Osteocyte (in vitro differentiated cells): ENCODE measurements around the gene PRSS33. TPM values are rescaled to one million over a fixed set of nuclear protein-coding genes. Genes with fewer than 3 reads are reported as not detected.

Source experiments
- DNase-seq: peaks from one replicate; pipeline ENCODE4 v3.0.0; 2021; ENCODE audit warnings: mixed read lengths; ENCODE audit not compliant: unreplicated experiment; ENCODE audit errors: extremely low spot score
- H3K27ac Mint-ChIP-seq: one replicate; pipeline ENCODE4 v1.8.0; 2021; ENCODE audit warnings: mild to moderate bottlenecking, mixed read lengths; ENCODE audit not compliant: unreplicated experiment
- H3K27me3 Mint-ChIP-seq: one replicate; pipeline ENCODE4 v1.8.0; 2021; ENCODE audit warnings: mixed read lengths; ENCODE audit not compliant: unreplicated experiment
- H3K36me3 Mint-ChIP-seq: one replicate; pipeline ENCODE4 v1.8.0; 2021; ENCODE audit warnings: mixed read lengths; ENCODE audit not compliant: unreplicated experiment
- H3K4me1 Mint-ChIP-seq: one replicate; pipeline ENCODE4 v1.8.0; 2021; ENCODE audit warnings: mixed read lengths; ENCODE audit not compliant: unreplicated experiment
- H3K4me3 Mint-ChIP-seq: one replicate; pipeline ENCODE4 v1.8.0; 2021; ENCODE audit warnings: mild to moderate bottlenecking, moderate library complexity, mixed read lengths; ENCODE audit not compliant: unreplicated experiment
- H3K9me3 Mint-ChIP-seq: one replicate; pipeline ENCODE4 v1.8.0; 2021; ENCODE audit warnings: mixed read lengths; ENCODE audit not compliant: unreplicated experiment
- total RNA-seq: library from RNA; stranded (reverse); gene quantifications from 2 replicates; pipeline ENCODE4 v1.2.1, GENCODE V29; 2021
- TF ChIP-seq, protein P1 (sequence below): fragments of 200-600 bp; sonication (generic); IDR thresholded peaks from 2 replicates; pipeline ENCODE4 v1.5.0; 2021; ENCODE audit warnings: antibody characterized with exemption, mild to moderate bottlenecking, moderate library complexity

Gene PRSS33
- total RNA-seq, 1 donor from 2014 or later: not detected

- DNase-seq: no peak
- H3K36me3 Mint-ChIP-seq: no peaks in the 10 kb centered on the region
- no peaks in the 10 kb centered on the region for H3K9me3 Mint-ChIP-seq
- H3K27me3 Mint-ChIP-seq: peaks cover 10% of the 10 kb centered on the region
- H3K27ac Mint-ChIP-seq: no peak overlapping the region
- H3K4me3 Mint-ChIP-seq: no peak overlapping the region
- TF ChIP-seq, protein P1, sequence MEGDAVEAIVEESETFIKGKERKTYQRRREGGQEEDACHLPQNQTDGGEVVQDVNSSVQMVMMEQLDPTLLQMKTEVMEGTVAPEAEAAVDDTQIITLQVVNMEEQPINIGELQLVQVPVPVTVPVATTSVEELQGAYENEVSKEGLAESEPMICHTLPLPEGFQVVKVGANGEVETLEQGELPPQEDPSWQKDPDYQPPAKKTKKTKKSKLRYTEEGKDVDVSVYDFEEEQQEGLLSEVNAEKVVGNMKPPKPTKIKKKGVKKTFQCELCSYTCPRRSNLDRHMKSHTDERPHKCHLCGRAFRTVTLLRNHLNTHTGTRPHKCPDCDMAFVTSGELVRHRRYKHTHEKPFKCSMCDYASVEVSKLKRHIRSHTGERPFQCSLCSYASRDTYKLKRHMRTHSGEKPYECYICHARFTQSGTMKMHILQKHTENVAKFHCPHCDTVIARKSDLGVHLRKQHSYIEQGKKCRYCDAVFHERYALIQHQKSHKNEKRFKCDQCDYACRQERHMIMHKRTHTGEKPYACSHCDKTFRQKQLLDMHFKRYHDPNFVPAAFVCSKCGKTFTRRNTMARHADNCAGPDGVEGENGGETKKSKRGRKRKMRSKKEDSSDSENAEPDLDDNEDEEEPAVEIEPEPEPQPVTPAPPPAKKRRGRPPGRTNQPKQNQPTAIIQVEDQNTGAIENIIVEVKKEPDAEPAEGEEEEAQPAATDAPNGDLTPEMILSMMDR: no peak
- H3K4me1 Mint-ChIP-seq: peaks cover 4% of the 10 kb centered on the region
Observed at GRCh38 chr16:2784358-2785100, 2.8 kb downstream of the PRSS33 start.

- Mint-ChIP-seq H3K27ac (no peak overlapping the region), H3K4me3 (no peak overlapping the region), H3K36me3 (no peaks in the 10 kb centered on the region), H3K4me1 (peaks cover 4% of the 10 kb centered on the region), H3K9me3 (no peaks in the 10 kb centered on the region), H3K27me3 (peaks cover 10% of the 10 kb centered on the region)
- DNase-seq: no peak
- TF ChIP-seq, protein P1: no peak
Observed at GRCh38 chr16:2783581-2784357, 3.6 kb downstream of the PRSS33 start.

GRCh38 chr16:2782583-2783351 lies 4.6 kb downstream of the PRSS33 start:
- no peak for DNase-seq
- H3K27me3 Mint-ChIP-seq: peaks cover 4% of the 10 kb centered on the region
- H3K9me3 Mint-ChIP-seq: no peaks in the 10 kb centered on the region
- no peak overlapping the region for H3K4me3 Mint-ChIP-seq
- H3K4me1 Mint-ChIP-seq: peaks cover 12% of the 10 kb centered on the region
- no peaks in the 10 kb centered on the region for H3K36me3 Mint-ChIP-seq
- TF ChIP-seq, protein P1: no peak
- H3K27ac Mint-ChIP-seq: no peak overlapping the region

- no peaks in the 10 kb centered on the region for H3K9me3 Mint-ChIP-seq
- H3K27ac Mint-ChIP-seq: no peak overlapping the region
- TF ChIP-seq, protein P1: no peak
- H3K36me3 Mint-ChIP-seq: peaks cover 2% of the 10 kb centered on the region
- no peak for DNase-seq
- H3K4me3 Mint-ChIP-seq: no peak overlapping the region
- peaks cover 25% of the 10 kb centered on the region for H3K4me1 Mint-ChIP-seq
- no peaks in the 10 kb centered on the region for H3K27me3 Mint-ChIP-seq
Observed at GRCh38 chr16:2779978-2780898, 7.1 kb downstream of the PRSS33 start.
